ENCODE results near the gene KRTAP10-11. TPM values are rescaled to one million over a fixed set of nuclear protein-coding genes. Genes with fewer than 3 reads are reported as not detected.

Gene KRTAP10-11
- total and polyA plus RNA-seq, 2 experiments from 2014 or later: not detected

DNA sequence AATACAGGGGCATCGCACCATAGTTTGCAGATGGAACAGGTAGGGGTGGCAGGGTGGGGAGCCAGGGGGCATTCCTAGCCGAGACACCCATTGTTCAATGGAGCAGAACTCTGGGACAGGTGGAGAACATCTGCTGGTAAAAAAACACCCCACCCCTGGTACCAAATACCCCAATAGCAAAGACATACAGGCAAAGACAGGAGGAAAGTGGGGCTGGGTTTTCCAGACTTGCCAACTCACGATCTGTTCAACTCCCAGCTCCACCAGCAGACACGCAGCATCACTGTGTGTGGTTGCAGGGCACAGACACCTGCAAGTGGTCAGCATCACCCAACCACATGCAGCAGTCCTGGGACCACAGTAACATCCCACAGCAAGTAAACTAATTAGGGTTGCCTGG is 34.7 kb upstream of the KRTAP10-11 start:
- no peaks in the 10 kb centered on the region for H4K20me1 ChIP-seq (ENCODE audit: insufficient read depth, poor library complexity, severe bottlenecking)
- TF ChIP-seq EZH2phosphoT487 (IDR thresholded peaks at IDR 0.05; ENCODE audit: low read depth, severe bottlenecking, unreplicated experiment) (no peak), EZH2 (IDR thresholded peaks at IDR 0.05; ENCODE audit: borderline replicate concordance) (no peak)
- H3K27me3 ChIP-seq: no peaks in the 10 kb centered on the region
- H3K4me1 ChIP-seq (ENCODE audit: insufficient read depth): no peaks in the 10 kb centered on the region
- WGBS (ENCODE audit: low lambda C conversion rate, missing lambda C conversion rate): 93% methylated on average over 4 of the region's 4 CpGs
- no peak for DNase-seq (ENCODE audit: low spot score)
- no peaks in the 10 kb centered on the region for H3K9me3 ChIP-seq (ENCODE audit: low read depth)
- H3K4me3 ChIP-seq: no peak overlapping the region
- H3K4me2 ChIP-seq: no peak overlapping the region
- H3K27ac ChIP-seq: no peak overlapping the region
- no peaks in the 10 kb centered on the region for H3K79me2 ChIP-seq
- H2AFZ ChIP-seq: no peak overlapping the region
- no peaks in the 10 kb centered on the region for H3K9me2 ChIP-seq (replicated peaks; ENCODE audit: insufficient read depth)
- H3K36me3 ChIP-seq (replicated peaks; ENCODE audit: insufficient read depth, low read depth): no peaks in the 10 kb centered on the region

DNA sequence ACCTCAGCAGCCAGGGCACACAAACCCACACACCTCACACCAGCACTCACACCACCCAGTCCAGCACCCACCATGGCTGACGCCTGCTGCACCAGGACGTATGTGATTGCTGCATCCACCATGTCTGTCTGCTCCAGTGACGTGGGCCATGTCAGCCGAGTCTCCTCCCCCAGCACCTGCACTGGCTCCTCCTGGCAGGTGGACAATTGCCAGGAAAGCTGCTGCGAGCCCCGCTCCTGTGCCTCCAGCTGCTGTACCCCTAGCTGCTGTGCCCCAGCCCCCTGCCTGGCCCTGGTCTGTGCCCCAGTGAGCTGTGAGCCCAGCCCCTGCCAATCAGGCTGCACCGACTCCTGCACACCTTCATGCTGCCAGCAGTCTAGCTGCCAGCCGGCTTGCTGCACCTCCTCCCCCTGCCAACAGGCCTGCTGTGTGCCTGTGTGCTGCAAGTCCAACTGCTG is 34.2 kb upstream of the KRTAP10-11 start, which contains the start of gene KRTAP10-8:
Gene KRTAP10-8 (plus strand): TSS at position 51 of the 458 bp plus-strand sequence. CDS start 22 bp downstream, at position 73.
- WGBS (ENCODE audit: low lambda C conversion rate, missing lambda C conversion rate): 95% methylated on average over 8 of the region's 8 CpGs
- Histone ChIP-seq H3K4me1 (ENCODE audit: insufficient read depth) (no peaks in the 10 kb centered on the region), H3K4me2 (no peak within 1 kb of the TSS), H2AFZ (no peak within 1 kb of the TSS), H3K36me3 (replicated peaks; ENCODE audit: insufficient read depth, low read depth) (no peaks in the 10 kb centered on the region), H3K79me2 (no peaks in the 10 kb centered on the region), H3K9me2 (replicated peaks; ENCODE audit: insufficient read depth) (no peaks in the 10 kb centered on the region), H3K4me3 (no peak within 1 kb of the TSS), H3K27me3 (no peaks in the 10 kb centered on the region), H3K27ac (no peak within 1 kb of the TSS), H4K20me1 (ENCODE audit: insufficient read depth, poor library complexity, severe bottlenecking) (no peaks in the 10 kb centered on the region), H3K9me3 (ENCODE audit: low read depth) (no peaks in the 10 kb centered on the region)
- no peak for DNase-seq (ENCODE audit: low spot score)
- no peak for TF ChIP-seq EZH2 (IDR thresholded peaks at IDR 0.05; ENCODE audit: borderline replicate concordance)

DNA sequence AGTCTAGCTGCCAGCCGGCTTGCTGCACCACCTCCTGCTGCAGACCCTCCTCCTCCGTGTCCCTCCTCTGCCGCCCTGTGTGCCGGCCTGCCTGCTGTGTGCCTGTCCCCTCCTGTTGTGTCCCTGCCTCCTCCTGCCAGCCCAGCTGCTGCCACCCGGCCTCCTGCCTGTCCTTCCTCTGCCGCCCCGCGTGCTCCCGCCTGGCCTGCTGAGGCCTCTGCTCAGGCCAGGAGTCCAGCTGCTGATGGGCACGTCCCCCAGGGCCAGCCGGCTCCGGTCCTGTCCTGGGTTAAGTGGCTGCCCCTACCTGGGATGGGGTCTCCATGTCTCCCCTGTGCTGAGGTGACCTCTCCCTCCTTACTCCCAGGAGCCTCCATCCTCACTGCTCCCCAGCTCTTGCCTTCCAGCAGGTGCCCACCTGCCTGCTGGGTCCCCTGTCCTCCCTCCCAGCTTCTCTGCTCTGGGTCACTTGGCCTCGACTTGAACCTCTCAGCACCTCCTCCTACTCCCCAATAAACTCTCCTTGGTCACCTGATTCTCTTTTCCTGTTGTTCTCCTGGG is 33.5 kb upstream of the KRTAP10-11 start:
- no peaks in the 10 kb centered on the region for H3K79me2 ChIP-seq
- no peaks in the 10 kb centered on the region for H3K9me2 ChIP-seq (replicated peaks; ENCODE audit: insufficient read depth)
- WGBS (ENCODE audit: low lambda C conversion rate, missing lambda C conversion rate): 94% methylated on average over 12 of the region's 13 CpGs
- no peaks in the 10 kb centered on the region for H3K4me1 ChIP-seq (ENCODE audit: insufficient read depth)
- no peak for TF ChIP-seq EZH2 (IDR thresholded peaks at IDR 0.05; ENCODE audit: borderline replicate concordance)
- no peak for TF ChIP-seq EZH2phosphoT487 (IDR thresholded peaks at IDR 0.05; ENCODE audit: low read depth, severe bottlenecking, unreplicated experiment)
- TF ChIP-seq, protein P1, sequence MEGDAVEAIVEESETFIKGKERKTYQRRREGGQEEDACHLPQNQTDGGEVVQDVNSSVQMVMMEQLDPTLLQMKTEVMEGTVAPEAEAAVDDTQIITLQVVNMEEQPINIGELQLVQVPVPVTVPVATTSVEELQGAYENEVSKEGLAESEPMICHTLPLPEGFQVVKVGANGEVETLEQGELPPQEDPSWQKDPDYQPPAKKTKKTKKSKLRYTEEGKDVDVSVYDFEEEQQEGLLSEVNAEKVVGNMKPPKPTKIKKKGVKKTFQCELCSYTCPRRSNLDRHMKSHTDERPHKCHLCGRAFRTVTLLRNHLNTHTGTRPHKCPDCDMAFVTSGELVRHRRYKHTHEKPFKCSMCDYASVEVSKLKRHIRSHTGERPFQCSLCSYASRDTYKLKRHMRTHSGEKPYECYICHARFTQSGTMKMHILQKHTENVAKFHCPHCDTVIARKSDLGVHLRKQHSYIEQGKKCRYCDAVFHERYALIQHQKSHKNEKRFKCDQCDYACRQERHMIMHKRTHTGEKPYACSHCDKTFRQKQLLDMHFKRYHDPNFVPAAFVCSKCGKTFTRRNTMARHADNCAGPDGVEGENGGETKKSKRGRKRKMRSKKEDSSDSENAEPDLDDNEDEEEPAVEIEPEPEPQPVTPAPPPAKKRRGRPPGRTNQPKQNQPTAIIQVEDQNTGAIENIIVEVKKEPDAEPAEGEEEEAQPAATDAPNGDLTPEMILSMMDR (IDR thresholded peaks at IDR 0.05; ENCODE audit: poor library complexity): no peak
- H3K27ac ChIP-seq: no peak overlapping the region
- no peak overlapping the region for H3K4me2 ChIP-seq
- H3K36me3 ChIP-seq (replicated peaks; ENCODE audit: insufficient read depth, low read depth): no peaks in the 10 kb centered on the region
- H4K20me1 ChIP-seq (ENCODE audit: insufficient read depth, poor library complexity, severe bottlenecking): no peaks in the 10 kb centered on the region
- no peak overlapping the region for H2AFZ ChIP-seq
- no peaks in the 10 kb centered on the region for H3K9me3 ChIP-seq (ENCODE audit: low read depth)
- H3K4me3 ChIP-seq: no peak overlapping the region
- H3K27me3 ChIP-seq: no peaks in the 10 kb centered on the region
- DNase-seq (ENCODE audit: low spot score): no peak

DNA sequence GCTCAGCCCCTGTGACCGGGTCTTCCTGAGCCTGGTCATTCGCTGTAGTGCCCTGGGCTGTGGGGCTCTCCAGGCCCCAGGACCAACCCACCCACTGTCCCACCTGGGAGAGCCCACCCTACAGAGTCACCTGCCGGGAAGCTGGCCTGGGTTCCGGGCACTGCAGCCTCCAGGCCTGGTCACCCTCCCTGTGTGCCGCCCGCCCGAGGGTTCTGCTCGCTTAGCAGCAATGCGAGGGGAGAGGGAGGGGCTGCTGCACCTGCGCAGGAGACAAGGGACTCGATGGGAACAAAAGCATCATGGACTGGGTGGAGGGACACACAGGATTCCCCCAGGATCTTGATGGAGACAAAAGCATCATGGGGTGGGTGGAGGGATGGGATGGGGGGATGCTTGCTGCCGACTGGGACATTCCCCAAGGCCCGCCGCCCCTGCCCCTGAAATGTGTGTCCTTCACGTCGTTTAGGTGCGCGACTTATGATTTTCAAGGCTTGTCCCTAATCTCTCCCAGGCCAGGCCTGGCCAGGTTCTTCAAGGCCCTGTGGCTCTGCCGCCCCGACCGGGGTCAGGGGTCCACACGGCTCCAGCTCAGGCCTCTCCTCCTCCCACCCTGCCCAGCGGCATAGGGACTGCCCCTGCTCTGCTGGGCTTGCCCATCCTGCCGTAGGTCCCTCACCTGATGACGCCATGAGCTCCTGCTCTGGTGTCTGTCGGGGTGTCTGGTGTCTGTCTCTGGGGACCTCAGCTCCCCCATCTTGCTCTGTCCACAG is 32.6 kb upstream of the KRTAP10-11 start:
- Histone ChIP-seq H3K9me3 (ENCODE audit: low read depth) (no peaks in the 10 kb centered on the region), H3K79me2 (no peaks in the 10 kb centered on the region), H3K4me2 (no peak overlapping the region), H3K9me2 (replicated peaks; ENCODE audit: insufficient read depth) (no peaks in the 10 kb centered on the region), H3K4me3 (no peak overlapping the region), H3K4me1 (ENCODE audit: insufficient read depth) (no peaks in the 10 kb centered on the region), H2AFZ (no peak overlapping the region), H3K27ac (no peak overlapping the region), H3K27me3 (no peaks in the 10 kb centered on the region), H3K36me3 (replicated peaks; ENCODE audit: insufficient read depth, low read depth) (no peaks in the 10 kb centered on the region), H4K20me1 (ENCODE audit: insufficient read depth, poor library complexity, severe bottlenecking) (no peaks in the 10 kb centered on the region)
- WGBS (ENCODE audit: low lambda C conversion rate, missing lambda C conversion rate): 94% methylated on average over 26 of the region's 26 CpGs
- no peak for DNase-seq (ENCODE audit: low spot score)
- TF ChIP-seq EZH2 (IDR thresholded peaks at IDR 0.05; ENCODE audit: borderline replicate concordance): no peak
